ENCODE results near the gene PPARA.

DNA sequence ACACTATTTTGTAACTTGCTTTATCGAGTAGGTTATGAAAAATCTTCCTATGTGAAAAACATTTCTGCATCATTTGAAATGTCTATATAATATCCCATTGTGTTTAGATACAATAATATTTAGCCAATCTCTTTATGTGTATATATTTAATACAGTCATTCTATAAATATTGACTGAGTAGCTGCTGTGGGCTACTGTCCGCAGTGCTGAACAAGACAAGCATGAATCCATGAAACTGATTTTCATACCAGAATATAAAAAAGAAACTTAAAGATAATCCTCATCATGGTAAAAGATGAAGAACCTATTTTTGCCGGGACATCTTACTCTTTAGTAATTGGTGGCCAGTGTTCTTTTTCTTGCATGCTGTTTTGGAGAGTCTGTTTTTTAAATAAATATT is 3.6 kb downstream of the PPARA start:
- TF ChIP-seq, protein P1, sequence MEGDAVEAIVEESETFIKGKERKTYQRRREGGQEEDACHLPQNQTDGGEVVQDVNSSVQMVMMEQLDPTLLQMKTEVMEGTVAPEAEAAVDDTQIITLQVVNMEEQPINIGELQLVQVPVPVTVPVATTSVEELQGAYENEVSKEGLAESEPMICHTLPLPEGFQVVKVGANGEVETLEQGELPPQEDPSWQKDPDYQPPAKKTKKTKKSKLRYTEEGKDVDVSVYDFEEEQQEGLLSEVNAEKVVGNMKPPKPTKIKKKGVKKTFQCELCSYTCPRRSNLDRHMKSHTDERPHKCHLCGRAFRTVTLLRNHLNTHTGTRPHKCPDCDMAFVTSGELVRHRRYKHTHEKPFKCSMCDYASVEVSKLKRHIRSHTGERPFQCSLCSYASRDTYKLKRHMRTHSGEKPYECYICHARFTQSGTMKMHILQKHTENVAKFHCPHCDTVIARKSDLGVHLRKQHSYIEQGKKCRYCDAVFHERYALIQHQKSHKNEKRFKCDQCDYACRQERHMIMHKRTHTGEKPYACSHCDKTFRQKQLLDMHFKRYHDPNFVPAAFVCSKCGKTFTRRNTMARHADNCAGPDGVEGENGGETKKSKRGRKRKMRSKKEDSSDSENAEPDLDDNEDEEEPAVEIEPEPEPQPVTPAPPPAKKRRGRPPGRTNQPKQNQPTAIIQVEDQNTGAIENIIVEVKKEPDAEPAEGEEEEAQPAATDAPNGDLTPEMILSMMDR (IDR thresholded peaks at IDR 0.05), result no peak
- no peak for TF ChIP-seq ZFX (IDR thresholded peaks at IDR 0.05; ENCODE audit: borderline replicate concordance)
